T-helper 2 cell treated with Interferon-gamma antibody and Interleukin-4, amounts not matched to agents 5 μg/mL and 100 μg/mL, for 36 hours (primary cell): ENCODE results near the gene SMIM27.
"Not testable (repeated sequence)": the region's sequence is repeated elsewhere in the genome, so short reads cannot be mapped to it uniquely, and the experiment has no call there.

Experiments used
- DNase-seq: peaks from one replicate; pipeline ENCODE4 v3.0.0; 2021; ENCODE audit warnings: low spot score
- H3K27ac Mint-ChIP-seq: one replicate; pipeline ENCODE4 v1.8.0; 2021; ENCODE audit warnings: mild to moderate bottlenecking, mixed read lengths
- H3K27me3 Mint-ChIP-seq: one replicate; pipeline ENCODE4 v1.8.0; 2021; ENCODE audit warnings: low read depth, mixed read lengths
- H3K36me3 Mint-ChIP-seq: one replicate; pipeline ENCODE4 v1.8.0; 2021; ENCODE audit warnings: low read depth, mixed read lengths
- H3K4me1 Mint-ChIP-seq: one replicate; pipeline ENCODE4 v1.8.0; 2021; ENCODE audit warnings: low read depth, mixed read lengths
- H3K4me3 Mint-ChIP-seq: one replicate; pipeline ENCODE4 v1.8.0; 2022; ENCODE audit warnings: mild to moderate bottlenecking, moderate library complexity, mixed read lengths
- H3K9me3 Mint-ChIP-seq: one replicate; pipeline ENCODE4 v1.8.0; 2021; ENCODE audit warnings: mixed read lengths

SMIM27 gene

DNA sequence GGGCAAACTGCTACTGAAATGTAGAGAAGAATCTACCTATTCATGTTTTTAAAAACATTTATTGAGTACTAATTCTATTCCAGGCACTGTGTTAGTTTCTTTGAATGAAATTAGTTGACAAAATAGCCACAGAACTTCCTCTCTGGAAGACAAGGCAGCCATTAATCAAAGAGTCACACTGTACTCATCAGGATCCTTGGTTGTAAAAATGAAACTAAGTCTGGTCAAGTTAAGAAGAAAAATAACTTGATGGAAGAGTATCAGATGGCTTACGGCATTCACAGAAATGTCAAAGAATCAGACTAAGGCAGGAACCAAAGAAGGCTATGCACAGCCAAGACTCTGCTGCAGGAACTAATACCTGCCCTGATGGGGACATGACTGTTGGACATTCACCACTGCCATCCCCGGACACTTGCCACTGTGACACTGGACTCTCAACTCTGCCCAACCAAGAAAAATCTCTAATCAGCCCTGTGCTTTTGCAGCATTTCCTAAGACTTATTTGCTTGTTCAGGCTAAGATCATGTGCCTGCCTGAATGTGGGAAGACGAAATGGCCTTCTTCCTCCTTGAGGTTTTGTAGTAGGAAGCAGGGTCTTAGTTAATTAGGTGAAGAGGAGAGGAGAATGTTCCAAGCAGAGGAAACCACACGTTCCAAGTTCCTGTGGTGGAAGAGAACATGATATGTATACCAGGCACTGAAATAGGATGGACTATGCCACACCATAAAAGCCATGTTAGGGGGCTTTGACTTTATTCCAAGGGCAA lies 44.2 kb downstream of the SMIM27 start:
- H3K4me3 Mint-ChIP-seq: no peak overlapping the region
- peaks cover 4% of the 10 kb centered on the region for H3K4me1 Mint-ChIP-seq
- peaks cover 13% of the 10 kb centered on the region for H3K27me3 Mint-ChIP-seq
- no peaks in the 10 kb centered on the region for H3K36me3 Mint-ChIP-seq
- no peak for DNase-seq
- no peak overlapping the region for H3K27ac Mint-ChIP-seq
- H3K9me3 Mint-ChIP-seq: no peaks in the 10 kb centered on the region

DNA sequence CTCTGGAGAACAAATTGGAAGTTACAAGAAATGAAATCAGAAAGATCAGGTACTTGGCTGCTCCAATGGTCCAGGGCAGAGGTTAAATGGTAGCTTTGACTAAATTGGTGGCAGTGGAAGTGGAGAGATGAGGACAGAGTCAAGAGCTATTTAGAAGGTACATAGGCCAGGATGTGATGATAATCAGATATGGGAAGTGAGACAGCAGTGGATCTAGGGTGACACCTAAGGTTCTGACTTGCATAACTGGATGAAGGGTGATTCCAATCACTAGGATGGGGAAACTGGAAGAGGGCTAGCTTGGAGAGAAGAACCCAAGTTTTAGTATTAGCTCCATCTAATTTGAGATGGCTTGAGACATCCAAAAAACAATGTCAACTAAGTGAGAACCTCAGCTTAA lies 44.8 kb downstream of the SMIM27 start:
- no peak for DNase-seq
- Mint-ChIP-seq H3K27ac (no peak overlapping the region), H3K27me3 (peaks cover 10% of the 10 kb centered on the region), H3K9me3 (no peaks in the 10 kb centered on the region), H3K4me1 (peaks cover 4% of the 10 kb centered on the region), H3K4me3 (no peak overlapping the region), H3K36me3 (no peaks in the 10 kb centered on the region)

DNA sequence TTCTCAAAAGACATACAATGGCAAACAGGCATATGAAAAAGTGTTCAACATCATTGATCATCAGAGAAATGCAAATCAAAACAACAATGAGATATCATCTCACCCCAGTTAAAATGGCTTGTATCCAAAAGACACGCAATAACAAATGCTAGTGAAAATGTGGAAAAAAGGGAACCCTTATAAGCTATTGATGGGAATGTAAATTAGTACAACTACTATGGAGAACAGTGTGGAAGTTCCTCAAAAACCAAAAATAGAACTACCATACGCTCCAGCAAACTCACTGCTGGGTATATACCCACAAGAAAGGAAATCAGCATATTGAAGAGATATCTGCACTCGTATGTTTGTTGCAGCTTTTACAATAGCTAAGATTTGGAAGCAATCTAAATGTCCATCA lies 46.9 kb downstream of the SMIM27 start:
- not testable (repeated sequence) for H3K4me3 Mint-ChIP-seq, H3K4me1 Mint-ChIP-seq, H3K9me3 Mint-ChIP-seq, H3K36me3 Mint-ChIP-seq, H3K27ac Mint-ChIP-seq, DNase-seq, H3K27me3 Mint-ChIP-seq
